ENCODE measurements around the gene TSPAN18.

TSPAN18 gene

DNA sequence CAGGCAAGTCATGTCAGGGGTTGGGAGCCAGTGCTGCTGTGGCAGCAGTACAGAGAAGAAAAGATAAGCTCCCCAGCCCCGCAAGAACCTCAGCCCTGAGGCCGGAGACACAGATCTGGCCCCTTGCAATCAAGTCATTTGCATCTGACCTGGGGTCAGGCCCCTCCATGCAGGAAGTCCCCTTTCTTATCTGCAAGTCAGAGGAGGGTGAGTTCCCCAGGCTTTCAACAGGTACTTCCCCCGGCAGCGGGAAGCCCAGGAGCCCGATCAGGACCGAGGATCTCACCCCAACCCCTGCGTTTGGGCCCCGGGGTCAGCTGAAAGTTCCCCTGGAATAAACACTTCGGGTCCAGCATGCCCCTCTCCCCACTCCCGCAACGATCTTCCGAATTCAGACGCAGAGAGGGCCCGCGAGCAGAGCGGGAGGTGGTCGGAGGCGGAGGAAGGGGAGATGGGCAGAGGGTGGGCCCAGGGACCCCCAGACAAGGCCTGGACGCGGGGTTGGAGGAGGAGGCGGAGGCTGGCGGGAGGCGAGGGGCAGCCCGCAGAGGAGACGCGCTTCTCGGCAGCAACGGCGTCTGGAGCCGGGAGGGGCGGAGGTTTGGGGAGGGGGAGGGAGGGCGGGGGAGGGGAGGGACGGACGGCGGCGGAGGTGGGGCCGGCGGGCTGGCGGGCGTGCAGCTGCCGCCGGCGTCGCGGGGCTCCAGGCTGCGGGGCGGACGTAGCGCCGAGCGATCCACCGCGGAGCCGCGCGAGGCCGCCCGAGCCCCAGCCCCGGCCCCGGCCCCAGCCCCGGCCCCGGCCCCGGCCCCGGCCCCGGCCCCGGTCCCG lies at the start of gene TSPAN18:
Gene TSPAN18 (plus strand): TSS at position 680 of the 831 bp plus-strand sequence. CDS start 179,455 bp downstream, outside the sequence.
- DNase-seq (ENCODE audit: low read depth), result no peak

DNA sequence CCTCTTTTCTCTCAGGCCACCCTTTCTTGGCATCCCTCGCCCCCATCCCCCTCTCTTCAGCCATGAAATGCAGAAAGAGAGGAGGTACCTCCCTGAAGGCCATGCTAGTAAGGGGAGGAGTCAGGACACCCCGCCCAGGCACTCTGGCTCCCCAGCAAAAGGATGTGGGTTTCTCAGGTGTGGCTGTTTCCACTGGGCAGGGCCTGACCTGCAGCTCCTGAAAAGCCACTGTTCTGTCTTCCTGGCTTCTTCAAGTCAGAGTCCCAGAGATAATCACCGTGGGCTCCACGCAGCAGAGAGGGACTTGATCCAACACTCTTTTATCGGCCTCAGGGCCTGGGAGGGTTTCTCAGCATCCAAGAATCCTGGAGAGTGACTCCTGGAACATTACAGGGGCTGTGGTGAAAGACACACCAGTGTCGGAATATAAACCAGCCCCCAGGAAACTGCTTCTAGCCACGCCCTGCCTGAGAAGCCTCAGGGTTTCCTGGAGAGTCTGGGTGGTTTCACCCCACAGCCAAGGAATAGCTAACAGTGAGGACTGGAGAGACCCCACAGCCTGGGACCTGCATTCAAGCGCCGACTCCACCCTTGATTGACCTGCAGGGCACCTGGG lies 45.7 kb upstream of the TSPAN18 start:
- peak; percentile 49 for DNase-seq (ENCODE audit: low read depth)

DNA sequence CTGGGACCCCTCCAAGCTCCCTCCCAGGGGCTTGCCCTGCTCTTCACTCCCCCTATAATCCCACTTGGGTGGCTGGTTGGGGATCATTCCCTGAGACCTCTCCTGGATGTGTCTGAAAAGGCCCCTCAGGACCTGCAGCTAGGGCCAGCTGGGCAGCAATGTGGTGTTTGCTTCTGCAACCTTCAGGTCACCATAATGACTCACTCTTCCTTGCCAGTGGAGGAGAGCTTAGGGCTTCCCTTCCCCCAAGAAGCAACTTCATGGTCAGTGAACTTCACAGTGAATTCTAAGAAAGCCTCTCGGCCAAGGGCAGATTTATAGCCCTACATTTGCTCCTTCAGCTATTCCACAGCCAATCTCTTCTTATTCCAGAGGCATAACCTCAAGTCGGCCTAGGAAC lies 45.1 kb upstream of the TSPAN18 start:
- DNase-seq (ENCODE audit: low read depth), result peak; percentile 80

DNA sequence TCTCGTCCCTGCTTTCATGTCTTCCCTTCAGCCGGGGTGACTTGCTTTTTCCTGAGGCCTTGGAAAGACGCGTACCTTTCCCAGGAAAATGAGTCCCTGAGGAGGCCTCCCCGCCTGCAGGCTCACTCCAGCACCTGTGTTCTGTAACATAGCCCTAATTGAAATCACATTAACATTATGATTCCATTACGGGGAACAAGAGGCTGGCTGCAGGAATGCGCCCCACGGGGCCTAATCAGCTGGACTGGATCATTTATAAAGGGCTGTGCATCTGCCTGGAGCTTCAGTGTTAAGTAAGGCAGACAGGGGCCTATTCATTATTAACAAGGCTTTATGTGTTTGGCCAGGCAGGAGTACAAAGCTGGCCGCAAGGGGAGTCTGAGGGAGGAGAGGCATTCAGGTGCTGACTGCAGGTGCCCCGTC lies 41.9 kb upstream of the TSPAN18 start:
- no peak for DNase-seq (ENCODE audit: low read depth)

DNA sequence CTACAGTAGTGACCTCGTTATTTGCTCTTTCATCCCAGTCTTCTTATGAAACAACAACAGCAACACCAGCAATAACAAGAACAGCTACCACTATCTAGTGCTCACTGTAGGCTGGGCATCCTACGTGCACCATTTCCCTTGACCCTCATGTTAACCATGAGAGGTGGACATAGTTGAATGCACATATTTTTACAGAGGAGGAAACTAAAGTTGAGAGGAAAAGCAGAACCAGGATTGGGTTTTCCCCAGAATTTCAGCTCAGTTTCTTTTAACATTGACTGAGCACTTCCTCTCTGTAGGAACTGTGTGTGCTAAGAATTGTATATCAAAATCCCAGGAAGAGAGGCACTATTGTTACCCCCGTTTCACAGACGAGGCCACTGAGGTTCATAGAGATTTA lies 39.4 kb upstream of the TSPAN18 start:
- DNase-seq (ENCODE audit: low read depth), result no peak

- DNase-seq (ENCODE audit: low read depth), result no peak
Observed at GRCh38 chr11:44689265-44689664, 37.5 kb upstream of the TSPAN18 start.

GRCh38 chr11:44690651-44691050 lies 36.1 kb upstream of the TSPAN18 start:
- no peak for DNase-seq (ENCODE audit: low read depth)

DNA sequence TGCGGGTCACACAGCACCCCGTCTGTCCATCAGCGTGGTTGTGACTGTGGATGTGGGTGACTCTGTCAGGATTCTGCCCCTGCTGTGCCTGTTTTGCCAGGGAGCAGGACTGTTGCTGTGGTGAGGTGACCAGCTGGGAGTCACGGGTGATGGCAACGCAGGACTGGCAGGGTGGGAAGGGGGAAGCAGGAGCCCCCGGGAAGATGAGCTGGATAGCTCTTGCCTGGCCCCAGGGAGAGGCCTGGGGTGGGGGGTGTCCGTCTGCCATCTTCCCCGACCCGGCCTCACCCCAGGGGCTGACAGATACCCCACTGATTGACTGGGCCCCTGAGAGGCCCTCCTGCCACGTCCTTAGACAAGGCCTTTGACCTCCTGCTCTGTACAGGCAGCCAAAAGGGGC lies 34.3 kb upstream of the TSPAN18 start:
- no peak for DNase-seq (ENCODE audit: low read depth)

GRCh38 chr11:44693654-44694119 lies 33.1 kb upstream of the TSPAN18 start:
- DNase-seq (ENCODE audit: low read depth), result no peak

DNA sequence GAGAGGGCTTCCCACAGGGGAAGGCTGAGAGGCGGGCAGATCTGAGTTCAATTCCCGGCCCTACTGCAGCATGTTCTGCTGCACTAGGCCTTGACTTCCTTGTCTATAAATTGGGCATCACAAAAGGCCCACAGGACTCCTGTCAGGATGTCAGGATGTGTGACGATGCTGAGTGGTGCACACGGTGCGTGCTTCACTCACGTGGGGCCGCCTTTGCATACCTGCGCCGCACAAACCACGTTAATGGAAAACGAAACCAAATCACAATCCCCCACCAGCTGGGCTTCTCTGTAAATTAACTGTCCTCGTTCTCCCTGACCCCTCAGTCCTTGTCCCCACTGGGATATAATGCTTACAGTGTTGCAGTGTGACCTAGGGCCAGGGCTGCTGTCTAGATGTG lies 32.3 kb upstream of the TSPAN18 start:
- no peak for DNase-seq (ENCODE audit: low read depth)

- DNase-seq (ENCODE audit: low read depth), result no peak
Observed at GRCh38 chr11:44695169-44695833, 31.5 kb upstream of the TSPAN18 start.

DNA sequence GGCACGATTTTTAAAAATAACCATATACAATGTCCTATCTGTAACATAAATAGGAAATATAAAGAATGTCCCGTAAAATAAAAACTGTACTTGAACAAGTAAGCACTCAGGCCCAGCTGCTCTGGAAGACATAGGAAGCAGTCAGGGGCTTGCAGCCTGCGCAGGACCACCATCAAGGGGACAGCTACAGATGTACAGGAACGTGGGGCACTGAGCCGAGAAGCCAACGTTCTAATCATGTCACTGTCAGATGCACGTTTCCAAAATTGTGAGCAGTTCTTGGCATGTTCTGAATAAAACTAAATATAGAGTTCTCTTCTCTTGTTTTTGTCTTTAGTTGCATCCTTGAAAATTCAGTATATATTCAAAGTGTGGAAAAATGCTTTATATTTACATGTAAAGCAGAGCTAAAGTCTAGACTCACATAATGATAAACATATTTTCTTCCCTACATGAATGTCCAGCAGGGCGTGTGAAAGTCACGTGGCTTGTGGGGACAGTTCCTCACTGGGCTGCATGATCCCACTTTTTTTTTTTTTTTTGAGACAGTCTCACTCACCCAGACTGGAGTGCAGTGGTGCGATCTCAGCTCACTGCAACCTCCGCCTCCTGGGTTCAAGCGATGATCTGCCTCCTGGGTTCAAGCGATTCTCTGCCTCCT lies 28.4 kb upstream of the TSPAN18 start:
- DNase-seq (ENCODE audit: low read depth), result no peak

- no peak for DNase-seq (ENCODE audit: low read depth)
Observed at GRCh38 chr11:44699497-44700408, 27.0 kb upstream of the TSPAN18 start.

GRCh38 chr11:44701276-44701675 lies 25.5 kb upstream of the TSPAN18 start:
- DNase-seq (ENCODE audit: low read depth), result no peak

DNA sequence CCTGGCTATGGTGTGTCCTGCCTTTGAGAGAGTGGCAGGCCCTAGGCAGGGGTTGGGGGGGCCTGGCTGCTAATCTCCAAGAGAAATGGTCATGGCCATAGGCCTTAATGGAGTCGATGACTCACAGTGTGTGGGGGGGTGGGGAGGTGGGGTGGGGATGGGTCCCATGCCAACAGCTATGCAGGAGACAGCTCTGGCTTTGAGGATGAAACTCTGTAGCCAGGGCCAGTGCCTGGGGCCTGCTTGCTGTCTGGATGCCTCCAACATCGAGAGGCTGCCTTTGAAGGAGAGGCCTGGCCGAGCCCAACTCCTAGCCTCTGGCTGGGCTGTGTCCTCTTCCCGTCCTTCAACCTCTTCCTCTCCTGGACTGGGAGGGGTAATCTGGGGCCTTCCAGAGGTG lies 23.9 kb upstream of the TSPAN18 start:
- peak; percentile 19 for DNase-seq (ENCODE audit: low read depth)

- no peak for DNase-seq (ENCODE audit: low read depth)
Observed at GRCh38 chr11:44707094-44707493, 19.7 kb upstream of the TSPAN18 start.

DNA sequence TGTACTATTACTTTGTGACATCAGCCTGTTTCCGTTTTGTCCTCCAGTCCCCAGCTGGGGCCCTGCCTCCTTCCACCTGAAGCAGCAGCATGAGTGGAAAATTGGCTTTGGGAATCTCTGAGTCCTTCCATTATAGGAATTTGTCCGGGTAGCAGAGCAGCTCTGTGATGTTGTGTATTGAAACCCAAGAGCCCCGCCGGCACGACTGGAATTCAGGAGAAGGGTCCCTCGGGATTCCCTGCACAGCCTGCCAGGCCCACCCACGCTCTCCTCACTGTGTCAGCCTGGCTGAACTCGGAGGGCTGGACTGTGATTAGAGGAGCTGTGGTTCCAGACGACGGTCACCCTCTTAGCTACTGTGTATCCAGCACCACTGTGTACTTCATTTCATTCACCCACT lies 18.8 kb upstream of the TSPAN18 start:
- no peak for DNase-seq (ENCODE audit: low read depth)

GRCh38 chr11:44708523-44709280 lies 18.1 kb upstream of the TSPAN18 start:
- DNase-seq (ENCODE audit: low read depth), result no peak

GRCh38 chr11:44709281-44709562 lies 17.5 kb upstream of the TSPAN18 start:
- peak; percentile 66 for DNase-seq (ENCODE audit: low read depth)

DNA sequence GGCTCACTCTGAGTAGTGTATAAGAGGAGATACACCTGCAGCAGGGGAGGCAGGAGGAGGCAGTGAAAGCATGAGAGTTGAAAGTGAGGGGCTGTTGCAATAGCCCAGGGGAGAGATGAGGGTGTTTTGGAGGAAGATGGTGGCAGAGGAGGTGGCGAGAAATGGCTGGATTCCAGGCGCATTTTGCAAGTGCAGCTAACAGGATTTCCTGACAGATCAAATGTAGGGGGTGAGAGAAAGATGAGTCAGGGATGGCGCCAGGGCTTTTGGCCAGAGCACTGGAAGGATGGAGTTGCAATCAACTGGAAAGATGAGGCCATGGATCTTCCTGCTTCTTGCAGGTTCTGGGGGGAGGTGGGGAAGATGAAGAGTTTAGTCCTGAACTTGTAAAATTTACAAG lies 16.8 kb upstream of the TSPAN18 start:
- DNase-seq (ENCODE audit: low read depth), result peak; percentile 55
